ENCODE data around the gene EEF1AKMT3.

The EEF1AKMT3 gene

DNA sequence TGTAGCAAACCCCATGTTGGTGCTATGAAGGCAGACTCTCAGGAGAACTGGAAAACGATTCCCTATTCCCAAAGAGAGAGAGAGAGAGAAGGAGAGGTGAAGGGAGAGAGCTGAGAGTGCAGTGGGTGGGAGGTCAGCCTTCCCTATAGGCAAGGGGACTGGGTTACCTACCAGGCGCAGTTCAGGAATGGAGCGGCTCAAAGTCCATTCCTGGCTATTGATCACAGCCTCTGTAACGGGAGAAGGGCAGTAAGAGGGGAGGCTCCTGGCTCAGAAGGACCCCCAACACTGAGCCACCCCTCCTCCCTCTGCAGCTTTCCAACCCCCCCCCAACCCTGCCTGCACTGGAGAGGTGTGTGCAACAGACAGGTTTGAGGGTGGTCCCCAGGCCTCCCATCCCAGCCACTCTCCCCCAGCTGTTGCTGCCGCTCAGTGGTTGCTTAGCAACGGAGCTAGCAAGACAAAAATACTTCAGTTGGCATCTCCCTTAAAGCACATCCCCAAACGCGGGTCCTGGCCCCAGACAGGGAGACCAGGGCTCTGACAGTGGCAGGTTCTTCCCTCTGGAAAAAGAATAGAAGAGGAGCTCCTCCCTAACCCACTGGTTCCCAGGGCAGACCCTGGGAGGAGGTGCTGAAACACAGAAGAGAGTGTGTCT is 37.1 kb upstream of the EEF1AKMT3 start:
- no peak for DNase-seq

GRCh38 chr12:57735952-57736740 is 36.3 kb upstream of the EEF1AKMT3 start:
- no peak for DNase-seq

DNA sequence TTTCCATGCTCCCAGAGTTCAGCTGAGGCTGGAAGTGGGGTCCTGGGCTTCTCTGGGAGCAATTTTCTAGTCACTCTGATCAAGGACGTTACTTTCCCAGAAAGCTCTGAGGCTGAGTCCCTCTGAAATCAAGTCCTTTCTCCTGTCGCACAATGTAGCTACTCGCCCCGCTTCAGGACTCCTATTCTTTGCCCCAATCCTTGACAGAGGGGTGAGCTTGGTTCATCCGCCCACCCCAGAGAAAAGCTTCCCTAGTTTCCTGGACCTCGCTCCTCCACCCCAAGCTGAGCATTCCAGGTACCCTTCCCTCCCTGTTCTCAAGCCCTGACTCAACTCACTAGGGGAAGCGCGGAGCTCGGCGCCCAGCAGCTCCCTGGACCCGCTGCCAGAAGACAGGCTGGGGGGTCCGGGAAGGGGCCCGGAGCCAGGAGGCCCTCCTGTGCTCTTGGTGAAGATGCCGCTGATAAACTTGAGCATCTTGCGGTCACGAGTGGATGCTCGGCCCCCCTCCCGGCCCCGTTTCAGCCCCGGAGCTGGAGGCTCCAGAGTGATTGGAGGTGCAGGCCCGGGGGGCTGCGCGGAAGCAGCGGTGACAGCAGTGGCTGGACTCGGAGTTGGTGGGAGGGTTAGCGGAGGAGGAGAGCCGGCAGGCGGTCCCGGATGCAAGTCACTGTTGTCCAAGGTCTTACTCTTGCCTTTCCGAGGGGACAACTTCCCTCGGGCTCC is 35.5 kb upstream of the EEF1AKMT3 start:
- no peak for DNase-seq

GRCh38 chr12:57737467-57738460 is 34.6 kb upstream of the EEF1AKMT3 start:
- no peak for DNase-seq

GRCh38 chr12:57738661-57739237 is 33.7 kb upstream of the EEF1AKMT3 start, which contains the start of gene AGAP2:
Gene AGAP2, minus strand, starts transcription at chr12:57738742. Its CDS starts 496 bp downstream, at chr12:57738246.
- DNase-seq: no peak

DNA sequence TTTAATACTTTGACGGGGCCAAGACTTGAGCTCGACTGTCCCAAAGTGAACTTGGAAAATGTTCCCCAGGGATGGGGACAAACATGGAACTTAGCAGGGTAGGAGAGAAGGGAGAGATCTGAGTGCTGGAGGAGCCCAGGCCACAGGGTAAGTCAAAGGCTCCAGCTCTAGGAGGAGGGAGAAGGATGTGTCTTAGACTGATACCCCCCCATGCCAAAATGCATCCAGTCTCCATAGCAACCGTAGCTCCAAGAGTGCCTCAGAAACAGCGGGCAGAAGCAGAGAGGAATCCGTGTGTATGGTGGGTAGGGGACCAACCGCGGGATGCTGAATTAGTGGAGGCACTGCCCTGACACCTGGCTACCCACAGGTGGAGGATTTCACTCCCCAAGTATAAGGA is 33.0 kb upstream of the EEF1AKMT3 start:
- no peak for DNase-seq

- no peak for DNase-seq
Observed at GRCh38 chr12:57739914-57740538, 32.4 kb upstream of the EEF1AKMT3 start.

GRCh38 chr12:57740656-57741412 is 31.6 kb upstream of the EEF1AKMT3 start:
- no peak for DNase-seq

DNA sequence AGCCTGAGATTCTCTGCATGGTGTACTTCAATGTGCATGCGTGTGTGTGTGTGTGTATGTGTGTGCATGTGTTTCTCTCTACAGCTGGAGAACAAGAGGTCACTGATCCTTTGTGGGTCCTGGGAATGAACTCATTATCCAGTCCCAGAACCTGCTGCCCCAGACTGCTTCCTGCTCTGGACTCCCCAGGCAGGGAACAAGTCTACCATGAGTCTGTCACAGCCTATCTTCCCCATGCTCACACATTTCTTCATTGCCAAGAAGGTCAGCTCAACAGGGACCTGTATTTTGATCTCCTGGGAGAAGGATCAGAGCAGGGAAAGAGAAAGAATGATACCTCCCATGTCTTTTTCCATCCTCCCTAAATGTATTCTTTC is 31.0 kb upstream of the EEF1AKMT3 start:
- no peak for DNase-seq

DNA sequence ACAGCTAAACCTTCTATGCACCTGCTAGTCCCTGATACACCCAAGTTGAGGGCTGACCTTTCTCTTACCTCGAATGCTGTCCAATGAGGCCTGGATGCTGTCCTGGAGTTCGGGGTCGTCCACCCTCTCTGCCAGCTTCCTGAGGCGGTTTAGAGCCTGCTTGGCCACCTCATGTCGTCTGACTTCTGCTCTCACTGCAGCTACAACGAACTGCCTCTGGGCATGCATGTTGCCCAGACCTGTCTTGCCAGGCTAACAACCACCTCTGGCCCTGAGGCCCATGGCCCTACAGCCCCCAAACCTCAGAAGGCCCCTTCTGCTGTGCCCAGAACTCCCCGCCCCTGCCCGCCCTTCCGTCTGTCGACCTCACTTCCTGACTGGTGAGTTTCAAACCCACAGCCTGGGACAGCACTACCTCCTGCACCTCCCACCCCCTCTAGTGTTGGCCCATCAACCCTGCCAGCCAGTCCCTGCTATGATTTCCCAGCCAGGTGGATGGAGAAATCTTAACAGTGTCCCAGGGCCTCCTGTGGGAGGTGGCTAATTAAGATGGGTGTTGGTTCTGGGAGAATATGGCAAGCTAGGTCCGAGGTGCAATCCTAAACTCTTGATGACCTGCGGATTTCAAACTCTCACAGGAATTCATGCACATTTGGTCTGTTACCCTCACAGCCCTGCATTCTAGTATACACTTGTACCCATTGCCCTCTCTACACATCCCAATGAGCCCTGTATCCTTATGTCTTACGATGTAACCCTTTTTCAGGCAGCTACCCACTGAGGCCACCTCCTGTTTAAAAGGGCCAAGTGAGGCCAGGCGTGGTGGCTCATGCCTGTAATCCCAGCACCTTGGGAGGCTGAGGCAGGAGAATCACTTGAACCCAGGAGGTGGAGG is 30.3 kb upstream of the EEF1AKMT3 start:
- DNase-seq: no peak

GRCh38 chr12:57743769-57744168 is 28.6 kb upstream of the EEF1AKMT3 start:
- DNase-seq: no peak

DNA sequence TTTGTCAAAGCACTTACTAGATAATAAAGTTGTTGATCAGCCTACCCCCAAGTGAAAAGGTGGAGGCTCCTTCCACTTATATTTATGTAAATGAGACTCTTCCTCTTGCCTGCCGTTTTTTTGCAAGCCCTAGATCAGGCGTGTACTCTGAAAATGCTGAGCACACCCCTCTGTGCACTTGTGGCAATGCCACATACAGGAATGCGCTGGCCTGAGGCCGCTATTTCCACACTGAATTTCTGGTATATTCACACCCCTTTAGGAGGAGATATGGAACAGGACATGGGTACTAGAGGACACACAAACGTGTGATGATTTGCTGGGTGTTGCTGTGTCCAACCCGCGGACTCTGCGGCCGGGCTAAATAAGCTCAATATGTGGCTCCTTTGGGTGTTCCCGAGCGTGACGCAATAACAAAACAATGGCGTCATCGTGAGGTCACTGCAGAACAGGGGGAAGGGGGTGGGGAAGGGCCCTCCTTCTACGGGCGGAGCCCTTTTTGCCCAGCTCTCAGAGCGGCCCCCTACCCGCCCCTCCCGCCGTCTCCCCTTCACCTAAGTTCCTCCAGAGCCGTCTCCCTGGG is 28.1 kb upstream of the EEF1AKMT3 start:
- no peak for DNase-seq

DNA sequence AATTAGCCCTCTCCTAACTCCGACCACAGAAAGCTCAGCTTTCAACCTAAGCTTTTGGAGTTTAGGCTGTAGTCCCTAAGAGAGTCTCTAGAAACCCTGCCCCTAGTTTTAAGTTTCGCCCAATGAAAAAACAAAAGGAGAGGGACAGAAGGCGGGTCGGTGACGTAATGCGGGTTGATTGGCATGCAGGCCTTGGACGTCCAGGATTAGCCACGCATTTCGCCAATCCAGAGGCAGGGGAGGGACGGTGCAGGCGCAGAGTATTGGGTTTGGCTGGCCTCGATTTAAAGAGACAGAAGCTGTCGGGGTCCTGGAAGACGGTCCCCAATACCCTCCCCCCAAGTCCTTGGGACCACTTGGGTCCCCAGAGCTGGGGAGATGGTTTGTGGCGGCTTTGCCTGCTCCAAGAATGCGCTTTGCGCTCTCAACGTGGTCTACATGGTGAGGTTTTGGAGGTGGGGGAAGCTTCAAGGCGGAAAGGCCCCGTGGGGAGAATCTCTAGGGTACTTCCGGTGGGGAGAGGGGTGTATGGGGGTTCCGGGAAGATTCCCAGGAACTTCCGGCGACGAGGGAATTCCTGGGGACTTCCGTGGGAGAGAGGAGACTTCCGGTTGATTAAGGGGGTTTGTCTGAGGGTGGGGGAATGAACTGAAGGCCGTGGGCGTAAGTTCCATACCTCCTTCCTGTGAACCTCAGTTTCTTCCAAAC is 27.5 kb upstream of the EEF1AKMT3 start, which contains the start of gene TSPAN31:
TSPAN31 (plus strand) TSS at position 263 of the 708 bp plus-strand sequence; CDS start at position 379, 116 bp downstream.
- peak; percentile 96 for DNase-seq

DNA sequence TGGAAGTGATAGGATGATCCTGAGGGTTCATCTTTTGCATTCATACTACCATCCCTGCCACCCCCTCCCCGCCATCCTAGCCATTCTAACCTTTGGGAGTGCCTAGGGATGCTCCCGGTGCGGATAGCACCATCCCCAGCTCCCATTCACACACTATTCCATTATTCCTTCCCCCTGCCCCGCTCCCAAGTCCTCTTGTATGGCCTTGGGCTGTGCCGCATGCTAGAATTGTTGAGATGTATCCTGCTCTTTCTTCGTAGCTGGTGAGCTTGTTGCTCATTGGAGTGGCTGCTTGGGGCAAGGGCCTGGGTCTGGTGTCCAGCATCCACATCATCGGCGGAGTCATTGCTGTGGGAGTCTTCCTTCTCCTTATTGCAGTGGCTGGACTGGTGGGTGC is 26.9 kb upstream of the EEF1AKMT3 start:
- DNase-seq: no peak

- DNase-seq: no peak
Observed at GRCh38 chr12:57746025-57746424, 26.4 kb upstream of the EEF1AKMT3 start.

GRCh38 chr12:57749061-57749460 is 23.4 kb upstream of the EEF1AKMT3 start:
- DNase-seq: no peak

DNA sequence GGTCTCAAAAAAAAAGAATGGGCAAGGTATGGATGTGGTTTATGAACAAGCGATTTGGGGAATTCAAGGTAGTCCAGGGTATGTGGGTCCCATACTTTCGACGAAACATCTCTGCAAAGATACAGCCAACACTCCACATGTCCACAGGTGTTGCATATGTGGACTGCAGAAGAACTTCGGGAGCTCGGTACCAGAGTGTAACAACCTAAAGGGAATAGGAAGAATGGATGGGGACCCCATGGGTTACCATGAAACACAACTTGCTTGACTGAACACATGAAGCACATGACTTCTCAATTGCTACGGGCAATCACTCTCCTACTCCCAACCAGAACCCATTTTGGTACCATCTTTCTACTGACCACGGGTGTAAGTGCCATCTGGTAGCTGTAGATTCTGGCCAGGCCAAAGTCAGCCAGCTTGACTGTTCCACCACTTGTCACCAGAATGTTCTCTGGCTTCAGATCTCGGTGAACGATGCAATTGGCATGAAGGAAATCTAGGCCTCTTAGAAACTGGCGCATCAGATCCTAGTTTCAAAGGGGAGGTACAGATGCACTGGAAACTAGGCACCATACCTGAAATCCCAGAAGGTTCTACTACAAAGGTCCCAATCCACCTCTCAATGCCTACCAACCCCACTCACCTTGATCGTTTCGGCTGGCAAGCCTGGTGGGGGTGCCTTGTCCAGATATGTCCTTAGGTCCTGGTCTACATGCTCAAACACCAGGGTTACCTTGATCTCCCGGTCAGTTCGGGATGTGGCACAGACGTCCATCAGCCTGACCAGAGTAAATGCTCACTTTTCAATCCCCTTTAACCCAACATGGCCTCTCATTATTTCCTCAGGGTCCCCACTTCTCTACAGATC is 21.6 kb upstream of the EEF1AKMT3 start:
- DNase-seq: no peak

- no peak for DNase-seq
Observed at GRCh38 chr12:57751432-57751787, 21.0 kb upstream of the EEF1AKMT3 start.

Measured in NCI-H446 treated with DMSO at 0.1 percent for 48 hours (cell line).